SK-N-SH (cell line): ENCODE measurements around the gene PIK3CA.

Source experiments
- CTCF ChIP-seq: fragments of 200-600 bp; sonication (generic); IDR thresholded peaks from 2 replicates; pipeline ENCODE4 v1.6.1; 2017; ENCODE audit warnings: antibody characterized with exemption, mild to moderate bottlenecking, moderate library complexity
- ELF1 ChIP-seq: IDR thresholded peaks from 2 replicates; pipeline ENCODE4 v1.4.0; 2012
- MAX ChIP-seq: IDR thresholded peaks from 2 replicates; pipeline ENCODE4 v1.4.0; 2012; ENCODE audit warnings: low read depth
- POLR2AphosphoS5 ChIP-seq: IDR thresholded peaks from 2 replicates; pipeline ENCODE4 v1.6.1; 2012; ENCODE audit warnings: low read depth, low read length

GRCh38 chr3:179172546-179172945 is 24.4 kb downstream of the PIK3CA start:
- no peak for TF ChIP-seq MAX
- no peak for TF ChIP-seq ELF1
- no peak for TF ChIP-seq CTCF
- no peak for TF ChIP-seq POLR2AphosphoS5
